ENCODE data around the gene DENND1A.

GRCh38 chr9:123337971-123338370, 592.0 kb downstream of the DENND1A start:
- no peak for TF ChIP-seq CTCF (IDR thresholded peaks at IDR 0.05)
- TF ChIP-seq POLR2A (IDR thresholded peaks at IDR 0.05): no peak

Measured in heart left ventricle (tissue), 13 donors.